ENCODE results near the gene KDM8.

DNA sequence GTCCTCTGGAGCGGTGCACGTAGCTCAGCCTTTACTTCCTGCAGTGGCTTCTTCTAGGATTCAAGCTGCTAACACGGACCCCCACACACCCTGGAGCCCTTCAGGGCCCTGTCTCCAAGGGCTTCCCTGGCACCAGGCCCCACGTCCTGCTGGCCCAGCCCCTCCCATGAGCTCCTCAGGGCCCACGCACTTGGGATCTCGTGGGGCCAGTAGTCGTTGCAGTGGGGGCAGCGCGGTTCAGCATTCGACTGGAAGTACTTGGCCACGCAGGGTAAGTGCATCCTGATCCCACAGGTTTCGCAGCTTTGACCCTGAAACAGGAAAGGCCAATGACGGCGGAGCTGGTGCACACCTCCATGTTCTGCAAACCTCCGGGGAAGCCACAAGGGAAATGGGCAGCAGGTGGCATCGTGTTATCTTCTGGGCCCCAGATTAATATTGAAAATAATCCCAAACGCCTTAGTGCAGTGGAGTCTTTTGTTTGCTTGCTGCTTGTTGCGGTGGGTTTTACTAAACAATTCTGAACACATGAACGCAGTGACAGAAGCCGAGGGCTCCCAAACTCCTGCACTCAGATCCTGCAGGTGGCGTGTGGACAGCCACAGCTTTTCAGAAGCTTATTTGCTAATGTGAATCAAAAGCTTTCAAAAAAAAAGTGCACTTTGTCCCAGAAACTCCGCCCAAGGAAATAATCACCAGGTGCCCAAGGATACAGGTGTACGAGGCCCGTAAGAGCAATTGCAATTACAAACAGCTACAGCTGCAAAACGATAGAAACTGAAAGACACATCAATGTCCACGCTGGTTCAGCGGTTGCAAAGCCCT lies 22.4 kb downstream of the KDM8 start:
- TF ChIP-seq CTCF (IDR thresholded peaks at IDR 0.05) (no peak), POLR2AphosphoS5 (IDR thresholded peaks at IDR 0.05) (no peak)

Data from sigmoid colon (tissue), 4 donors.